H9 (cell line): ENCODE results near the gene IGSF9B. TPM values are rescaled to one million over a fixed set of nuclear protein-coding genes. Genes with fewer than 3 reads are reported as not detected.

Experiments
- DNase-seq: peaks from one replicate; pipeline ENCODE4 v3.0.0-alpha.2; 2017
- H2AFZ ChIP-seq: one replicate; pipeline ENCODE4 v1.6.1; 2013; ENCODE audit warnings: mild to moderate bottlenecking, low read length, control low read depth, moderate library complexity
- H2AK5ac ChIP-seq: 2 replicates; pipeline ENCODE4 v1.6.1; 2013; ENCODE audit warnings: low read length, control low read depth, mixed read lengths; ENCODE audit not compliant: insufficient read length
- H2BK120ac ChIP-seq: one replicate; pipeline ENCODE4 v1.6.1; 2013; ENCODE audit warnings: low read depth, mild to moderate bottlenecking, low read length, control low read depth, inconsistent platforms; ENCODE audit not compliant: poor library complexity, severe bottlenecking
- H2BK12ac ChIP-seq: 2 replicates; pipeline ENCODE4 v1.6.1; 2013; ENCODE audit warnings: low read length, control low read depth, mixed read lengths, low read depth; ENCODE audit not compliant: insufficient read length
- H2BK15ac ChIP-seq: 2 replicates; pipeline ENCODE4 v1.6.1; 2013; ENCODE audit warnings: low read depth, low read length, control low read depth
- H2BK20ac ChIP-seq: one replicate; pipeline ENCODE4 v1.6.1; 2013; ENCODE audit warnings: low read depth, mild to moderate bottlenecking, low read length, control low read depth, inconsistent platforms; ENCODE audit not compliant: poor library complexity, severe bottlenecking
- H2BK5ac ChIP-seq: 2 replicates; pipeline ENCODE4 v1.6.1; 2013; ENCODE audit warnings: low read length, control low read depth, mixed read lengths; ENCODE audit not compliant: insufficient read length
- H3K14ac ChIP-seq: 2 replicates; pipeline ENCODE4 v1.6.1; 2013; ENCODE audit warnings: low read length, control low read depth; ENCODE audit not compliant: insufficient read depth
- H3K18ac ChIP-seq: 2 replicates; pipeline ENCODE4 v1.6.1; 2013; ENCODE audit warnings: low read depth, mild to moderate bottlenecking, mixed read lengths, low read length, control low read depth; ENCODE audit not compliant: insufficient read length
- H3K23ac ChIP-seq: 2 replicates; pipeline ENCODE4 v1.6.1; 2013; ENCODE audit warnings: low read length, control low read depth, mixed read lengths, low read depth; ENCODE audit not compliant: insufficient read length
- H3K23me2 ChIP-seq: 2 replicates; pipeline ENCODE4 v1.6.1; 2013; ENCODE audit warnings: low read depth, mild to moderate bottlenecking, mixed read lengths, low read length, control low read depth; ENCODE audit not compliant: insufficient read length, poor library complexity, severe bottlenecking
- H3K27ac ChIP-seq: 2 replicates; pipeline ENCODE4 v1.5.1; 2013; ENCODE audit warnings: low read length, control low read depth, mixed read lengths, low read depth; ENCODE audit not compliant: insufficient read length
- H3K27me3 ChIP-seq: 2 replicates; pipeline ENCODE4 v1.6.1; 2013; ENCODE audit warnings: low read length, control low read depth, inconsistent platforms; ENCODE audit not compliant: insufficient read depth
- H3K4ac ChIP-seq: 2 replicates; pipeline ENCODE4 v1.6.1; 2013; ENCODE audit warnings: low read depth, mild to moderate bottlenecking, control low read depth, inconsistent platforms, low read length, moderate library complexity
- H3K4me1 ChIP-seq: 2 replicates; pipeline ENCODE4 v1.6.1; 2013; ENCODE audit warnings: low read length, control low read depth, inconsistent platforms; ENCODE audit not compliant: insufficient read depth
- H3K4me2 ChIP-seq: 2 replicates; pipeline ENCODE4 v1.6.1; 2013; ENCODE audit warnings: low read length, control low read depth, mixed read lengths; ENCODE audit not compliant: insufficient read length, insufficient read depth
- H3K56ac ChIP-seq: 2 replicates; pipeline ENCODE4 v1.6.1; 2013; ENCODE audit warnings: low read depth, mild to moderate bottlenecking, mixed read lengths, low read length, control low read depth; ENCODE audit not compliant: insufficient read length
- H3K79me1 ChIP-seq: 2 replicates; pipeline ENCODE4 v1.6.1; 2013; ENCODE audit warnings: low read depth, mild to moderate bottlenecking, moderate library complexity, low read length, control low read depth, inconsistent platforms; ENCODE audit not compliant: insufficient read depth, poor library complexity, severe bottlenecking
- H3K79me2 ChIP-seq: 2 replicates; pipeline ENCODE4 v1.6.1; 2013; ENCODE audit warnings: low read length, control low read depth, inconsistent platforms; ENCODE audit not compliant: insufficient read depth
- H3K9ac ChIP-seq: 2 replicates; pipeline ENCODE4 v1.6.1; 2013; ENCODE audit warnings: low read length, control low read depth, mixed read lengths; ENCODE audit not compliant: insufficient read length; ENCODE audit errors: extremely low read depth
- H3K9me3 ChIP-seq: one replicate; pipeline ENCODE4 v1.6.1; 2013; ENCODE audit warnings: low read depth, low read length, inconsistent platforms; ENCODE audit not compliant: control insufficient read depth
- H3T11ph ChIP-seq: one replicate; pipeline ENCODE4 v1.6.1; 2013; ENCODE audit warnings: mild to moderate bottlenecking, low read length, control low read depth, inconsistent platforms
- H4K20me1 ChIP-seq: one replicate; pipeline ENCODE4 v1.6.1; 2013; ENCODE audit not compliant: control insufficient read depth, insufficient read length, insufficient read depth
- H4K5ac ChIP-seq: 2 replicates; pipeline ENCODE4 v1.6.1; 2013; ENCODE audit warnings: low read depth, mild to moderate bottlenecking, mixed read lengths, low read length, control low read depth; ENCODE audit not compliant: insufficient read length
- H4K8ac ChIP-seq: replicated peaks from 2 replicates; pipeline ENCODE4 v1.6.1; 2013; ENCODE audit warnings: low read length, control low read depth, mixed read lengths, low read depth; ENCODE audit not compliant: insufficient read length
- H4K91ac ChIP-seq: 2 replicates; pipeline ENCODE4 v1.6.1; 2013; ENCODE audit warnings: low read depth, mild to moderate bottlenecking, moderate library complexity, mixed read lengths, low read length, control low read depth; ENCODE audit not compliant: insufficient read length
- H3K27ac Mint-ChIP-seq, 3 experiments: 2 replicates in 2 of 3; 3 replicates in 1 of 3; pipeline ENCODE4 v1.8.0; 2020 to 2021; ENCODE audit warnings: mixed read lengths in 3 of 3, mild to moderate bottlenecking in 1 of 3, moderate library complexity in 1 of 3
- H3K27me3 Mint-ChIP-seq: 2 replicates; pipeline ENCODE4 v1.8.0; 2021; ENCODE audit warnings: low read depth, mild to moderate bottlenecking, moderate library complexity, mixed read lengths
- H3K36me3 Mint-ChIP-seq, 3 experiments: 2 replicates in 2 of 3; 3 replicates in 1 of 3; pipeline ENCODE4 v1.8.0; 2020 to 2021; ENCODE audit warnings: low read depth in 3 of 3, mixed read lengths in 3 of 3; ENCODE audit not compliant: insufficient read depth in 1 of 3
- H3K4me1 Mint-ChIP-seq, 2 experiments: 2 replicates each; pipeline ENCODE4 v1.8.0; 2020; ENCODE audit warnings: mixed read lengths in 2 of 2
- H3K4me3 Mint-ChIP-seq, 2 experiments: 2 replicates in 1 of 2; 3 replicates in 1 of 2; pipeline ENCODE4 v1.8.0; 2020 to 2021; ENCODE audit warnings: mild to moderate bottlenecking in 2 of 2, mixed read lengths in 2 of 2, moderate library complexity in 1 of 2
- H3K9me3 Mint-ChIP-seq, 2 experiments: 2 replicates in 1 of 2; 3 replicates in 1 of 2; pipeline ENCODE4 v1.8.0; 2020; ENCODE audit warnings: mild to moderate bottlenecking in 2 of 2, mixed read lengths in 2 of 2, moderate library complexity in 1 of 2
- CTCF ChIP-seq: fragments of 200-600 bp; sonication (generic); conservative IDR thresholded peaks from 3 replicates; pipeline ENCODE4 v1.8.0; 2021; ENCODE audit warnings: antibody characterized with exemption, mild to moderate bottlenecking
- WGBS: extraction: QIAGEN DNeasy Blood & Tissue Kit; methylation state at CpG from one replicate; pipeline ENCODE4 v1.1.7; 2013; ENCODE audit warnings: missing lambda C conversion rate, low lambda C conversion rate, mixed read lengths; ENCODE audit not compliant: insufficient read length; ENCODE audit errors: extremely low coverage; 5-methylcytosine and 5-hydroxymethylcytosine counted together
- total RNA-seq: library from RNA; stranded (reverse); gene quantifications from 2 replicates; pipeline ENCODE4 v1.2.1, GENCODE V29; 2021

The IGSF9B gene
- total RNA-seq, 1 experiment from 2014 or later: 25.7 TPM

- H4K5ac ChIP-seq: no peak overlapping the region
- H3K14ac ChIP-seq: no peak overlapping the region
These were observed 14.2 kb downstream of the IGSF9B start for GRCh38 chr11:133942577-133942976.

More at GRCh38 chr11:133942577-133942976, 14.2 kb downstream of the IGSF9B start:
- H2AK5ac ChIP-seq: no peak overlapping the region
- WGBS: no CpG with 5 or more reads among the region's 7 CpGs
- H3K4me1 ChIP-seq: peaks cover 2% of the 10 kb centered on the region; the same call in 1 of the 2 replicates
- no peak overlapping the region for H2AFZ ChIP-seq
- H4K20me1 ChIP-seq: peaks cover 8% of the 10 kb centered on the region
- no peaks in the 10 kb centered on the region for H3K23me2 ChIP-seq
- no peak overlapping the region for H2BK5ac ChIP-seq
- no peak overlapping the region for H3K18ac ChIP-seq
- TF ChIP-seq CTCF: no peak
- H3K9ac ChIP-seq: no peak overlapping the region
- H3K79me2 ChIP-seq: no peaks in the 10 kb centered on the region
- H3K27me3 ChIP-seq: no peaks in the 10 kb centered on the region
- H3K4ac ChIP-seq: no peak overlapping the region
- H3K27ac Mint-ChIP-seq: no peak overlapping the region; a peak in 1 of 7 replicates
- H3K23ac ChIP-seq: no peak overlapping the region
- peaks cover 30 to 42% (median 36%) of the 10 kb centered on the region in 3 experiments for H3K36me3 Mint-ChIP-seq
- H2BK12ac ChIP-seq: no peak overlapping the region
- no peak for DNase-seq
- no peak overlapping the region for H3K4me3 Mint-ChIP-seq
- peaks cover 0 to 9% of the 10 kb centered on the region in 2 experiments; a peak in 2 of 5 replicates for H3K9me3 Mint-ChIP-seq
- no peaks in the 10 kb centered on the region for H3K9me3 ChIP-seq
- H3K56ac ChIP-seq: no peak overlapping the region
- H3K4me2 ChIP-seq: no peak overlapping the region
- H4K91ac ChIP-seq: no peak overlapping the region
- H2BK15ac ChIP-seq: no peak overlapping the region
- H3K27ac ChIP-seq: no peak overlapping the region
- H2BK120ac ChIP-seq: no peak overlapping the region
- peaks cover 13 to 23% of the 10 kb centered on the region in 2 experiments for H3K4me1 Mint-ChIP-seq
- no peaks in the 10 kb centered on the region for H3K79me1 ChIP-seq
- H2BK20ac ChIP-seq: no peak overlapping the region
- no peaks in the 10 kb centered on the region; the same call in 1 of the 2 replicates for H3K27me3 Mint-ChIP-seq
- no peak overlapping the region for H4K8ac ChIP-seq
- no peak overlapping the region for H3T11ph ChIP-seq
